ENCODE measurements around the gene KIAA0753.

Gene KIAA0753

GRCh38 chr17:6587310-6587709 is 53.2 kb downstream of the KIAA0753 start:
- H3K9me2 ChIP-seq (replicated peaks; ENCODE audit: insufficient read depth, low read length) = no peaks in the 10 kb centered on the region
- H3K79me2 ChIP-seq (ENCODE audit: insufficient read depth, low read length) = no peaks in the 10 kb centered on the region
- no peaks in the 10 kb centered on the region for H3K9me3 ChIP-seq (ENCODE audit: insufficient read depth, low read length)
- no peak overlapping the region for H2AFZ ChIP-seq (ENCODE audit: low read depth, low read length, severe bottlenecking)
- H3K27me3 ChIP-seq (ENCODE audit: low read length) = no peaks in the 10 kb centered on the region
- TF ChIP-seq EZH2phosphoT487 (conservative IDR thresholded peaks at IDR 0.05; ENCODE audit: low read length) (no peak), CTCF (IDR thresholded peaks at IDR 0.05; ENCODE audit: insufficient read depth, low read length, poor library complexity, severe bottlenecking) (no peak)
- no peak overlapping the region for H3K27ac ChIP-seq (ENCODE audit: low read depth, low read length)
- H3K4me2 ChIP-seq (ENCODE audit: low read depth, low read length, poor library complexity, severe bottlenecking) = no peak overlapping the region
- no peaks in the 10 kb centered on the region for H3F3A ChIP-seq (ENCODE audit: insufficient read depth)
- no peak overlapping the region for H3K9ac ChIP-seq (ENCODE audit: low read length)
- H3K4me3 ChIP-seq (ENCODE audit: insufficient read depth, low read length, poor library complexity, severe bottlenecking) = no peak overlapping the region
- H3K36me3 ChIP-seq (ENCODE audit: low read length) = peaks cover 11% of the 10 kb centered on the region; the same call in 1 of the 2 replicates
- no peaks in the 10 kb centered on the region for H4K20me1 ChIP-seq (ENCODE audit: low read depth, low read length)

- Histone ChIP-seq H3K79me2 (ENCODE audit: insufficient read depth, low read length) (no peaks in the 10 kb centered on the region), H3K36me3 (ENCODE audit: low read length) (peaks cover 11% of the 10 kb centered on the region; the same call in 1 of the 2 replicates), H3K4me3 (ENCODE audit: insufficient read depth, low read length, poor library complexity, severe bottlenecking) (no peak overlapping the region), H3K9ac (ENCODE audit: low read length) (no peak overlapping the region), H3F3A (ENCODE audit: insufficient read depth) (no peaks in the 10 kb centered on the region), H3K27ac (ENCODE audit: low read depth, low read length) (no peak overlapping the region), H3K27me3 (ENCODE audit: low read length) (no peaks in the 10 kb centered on the region), H3K9me2 (replicated peaks; ENCODE audit: insufficient read depth, low read length) (no peaks in the 10 kb centered on the region), H2AFZ (ENCODE audit: low read depth, low read length, severe bottlenecking) (no peak overlapping the region), H3K9me3 (ENCODE audit: insufficient read depth, low read length) (no peaks in the 10 kb centered on the region), H3K4me2 (ENCODE audit: low read depth, low read length, poor library complexity, severe bottlenecking) (no peak overlapping the region), H4K20me1 (ENCODE audit: low read depth, low read length) (no peaks in the 10 kb centered on the region)
- TF ChIP-seq CTCF (IDR thresholded peaks at IDR 0.05; ENCODE audit: insufficient read depth, low read length, poor library complexity, severe bottlenecking) (no peak), EZH2phosphoT487 (conservative IDR thresholded peaks at IDR 0.05; ENCODE audit: low read length) (no peak)
Observed at GRCh38 chr17:6583411-6583810, 57.1 kb downstream of the KIAA0753 start.

GRCh38 chr17:6580625-6581024 is 59.9 kb downstream of the KIAA0753 start:
- Histone ChIP-seq H4K20me1 (ENCODE audit: low read depth, low read length) (no peaks in the 10 kb centered on the region), H3K9me3 (ENCODE audit: insufficient read depth, low read length) (no peaks in the 10 kb centered on the region), H3K27me3 (ENCODE audit: low read length) (no peaks in the 10 kb centered on the region), H3F3A (ENCODE audit: insufficient read depth) (no peaks in the 10 kb centered on the region), H3K27ac (ENCODE audit: low read depth, low read length) (no peak overlapping the region), H3K4me3 (ENCODE audit: insufficient read depth, low read length, poor library complexity, severe bottlenecking) (no peak overlapping the region), H3K79me2 (ENCODE audit: insufficient read depth, low read length) (no peaks in the 10 kb centered on the region), H3K9ac (ENCODE audit: low read length) (no peak overlapping the region), H3K9me2 (replicated peaks; ENCODE audit: insufficient read depth, low read length) (no peaks in the 10 kb centered on the region), H3K36me3 (ENCODE audit: low read length) (peaks cover 10% of the 10 kb centered on the region; the same call in 1 of the 2 replicates), H3K4me2 (ENCODE audit: low read depth, low read length, poor library complexity, severe bottlenecking) (no peak overlapping the region), H2AFZ (ENCODE audit: low read depth, low read length, severe bottlenecking) (no peak overlapping the region)
- no peak for TF ChIP-seq CTCF (IDR thresholded peaks at IDR 0.05; ENCODE audit: insufficient read depth, low read length, poor library complexity, severe bottlenecking)
- TF ChIP-seq EZH2phosphoT487 (conservative IDR thresholded peaks at IDR 0.05; ENCODE audit: low read length) = no peak
